OCI-LY3 (cell line): ENCODE measurements around the gene EWSR1.

Experiments
- H2AFZ ChIP-seq: fragments of 200-600, 300-600 bp; shearing (Covaris generic); 2 replicates; pipeline ENCODE4 v1.6.0; 2014; ENCODE audit warnings: antibody characterized with exemption, low read depth, low read length
- H3K27ac ChIP-seq: fragments of 200-600, 300-600 bp; sonication (generic); 2 replicates; pipeline ENCODE4 v1.5.1; 2014; ENCODE audit warnings: mild to moderate bottlenecking, low read length, moderate library complexity, mixed read lengths
- H3K27me3 ChIP-seq: fragments of 200-600, 300-600 bp; sonication (generic); 2 replicates; pipeline ENCODE4 v1.6.1; 2014; ENCODE audit warnings: low read depth, low read length, mixed read lengths
- H3K36me3 ChIP-seq: fragments of 200-600, 300-600 bp; sonication (generic); replicated peaks from 2 replicates; pipeline ENCODE3; 2014; ENCODE audit warnings: low read depth, low read length, mixed read lengths
- H3K4me1 ChIP-seq: fragments of 300-600, 200-600 bp; sonication (generic); 2 replicates; pipeline ENCODE4 v1.6.1; 2014; ENCODE audit warnings: low read length, mixed read lengths
- H3K4me2 ChIP-seq: fragments of 200-600, 300-600 bp; sonication (generic); 2 replicates; pipeline ENCODE4 v1.6.1; 2014; ENCODE audit warnings: low read length, mixed read lengths
- H3K4me3 ChIP-seq: fragments of 300-600, 200-600 bp; sonication (generic); 2 replicates; pipeline ENCODE4 v1.5.1; 2014; ENCODE audit warnings: antibody characterized with exemption, mild to moderate bottlenecking, low read length, moderate library complexity
- H3K79me2 ChIP-seq: fragments of 300-600, 200-600 bp; shearing (Covaris generic); 2 replicates; pipeline ENCODE4 v1.6.1; 2014; ENCODE audit warnings: mild to moderate bottlenecking, low read length, mixed read lengths
- H3K9ac ChIP-seq: fragments of 300-600, 200-600 bp; shearing (Covaris generic); 2 replicates; pipeline ENCODE4 v1.6.0; 2014; ENCODE audit warnings: mild to moderate bottlenecking, low read length, moderate library complexity
- H3K9me3 ChIP-seq: fragments of 200-600, 300-600 bp; shearing (Covaris generic); 2 replicates; pipeline ENCODE4 v1.6.1; 2014; ENCODE audit warnings: low read length, mixed read lengths; ENCODE audit not compliant: insufficient read depth
- H4K20me1 ChIP-seq: fragments of 200-600, 300-600 bp; sonication (generic); 2 replicates; pipeline ENCODE4 v1.6.1; 2016; ENCODE audit warnings: low read length, mixed read lengths; ENCODE audit not compliant: insufficient read depth
- CTCF ChIP-seq: fragments of 200-600, 300-600 bp; sonication (generic); IDR thresholded peaks from 2 replicates; pipeline ENCODE4 v1.5.1; 2014; ENCODE audit warnings: antibody characterized with exemption, low read length, low read depth
- EZH2phosphoT487 ChIP-seq: fragments of 200-600 bp; shearing (Covaris generic); IDR thresholded peaks from 2 replicates; pipeline ENCODE4 v1.6.1; 2018; ENCODE audit warnings: antibody characterized with exemption, mixed run types, low read depth

EWSR1 gene

GRCh38 chr22:29265305-29265704 is 2.8 kb upstream of the EWSR1 start:
- Histone ChIP-seq H3K79me2 (peaks cover 51% of the 10 kb centered on the region), H3K4me3 (no peak overlapping the region), H4K20me1 (peaks cover 15% of the 10 kb centered on the region), H3K9ac (no peak overlapping the region), H2AFZ (no peak overlapping the region), H3K9me3 (no peaks in the 10 kb centered on the region), H3K4me1 (peaks cover 18% of the 10 kb centered on the region), H3K27me3 (no peaks in the 10 kb centered on the region), H3K4me2 (no peak overlapping the region), H3K27ac (no peak overlapping the region), H3K36me3 (peaks cover 37% of the 10 kb centered on the region)
- TF ChIP-seq CTCF = no peak
- no peak for TF ChIP-seq EZH2phosphoT487

- Histone ChIP-seq H3K4me2 (peak overlapping the region; percentile 96), H3K4me3 (peak overlapping the region; percentile 81; the same call in 1 of the 2 replicates), H3K9me3 (no peaks in the 10 kb centered on the region), H2AFZ (no peak overlapping the region), H3K27me3 (no peaks in the 10 kb centered on the region), H3K36me3 (peaks cover 43% of the 10 kb centered on the region), H4K20me1 (peaks cover 21% of the 10 kb centered on the region), H3K9ac (no peak overlapping the region), H3K27ac (no peak overlapping the region), H3K4me1 (peaks cover 24% of the 10 kb centered on the region), H3K79me2 (peaks cover 58% of the 10 kb centered on the region)
- TF ChIP-seq CTCF = no peak
- TF ChIP-seq EZH2phosphoT487 = no peak
Observed at GRCh38 chr22:29265929-29266328, 2.1 kb upstream of the EWSR1 start.

GRCh38 chr22:29266564-29267461 is 1.3 kb upstream of the EWSR1 start:
- peaks cover 31% of the 10 kb centered on the region for H3K4me1 ChIP-seq
- H3K27me3 ChIP-seq = no peaks in the 10 kb centered on the region
- peak overlapping the region; percentile 99 for H3K9ac ChIP-seq
- TF ChIP-seq CTCF (no peak), EZH2phosphoT487 (no peak)
- no peaks in the 10 kb centered on the region for H3K9me3 ChIP-seq
- H2AFZ ChIP-seq = no peak overlapping the region
- H4K20me1 ChIP-seq = peaks cover 30% of the 10 kb centered on the region
- peak overlapping the region; percentile 87 for H3K27ac ChIP-seq
- H3K4me2 ChIP-seq = peak overlapping the region; percentile 96
- H3K79me2 ChIP-seq = peaks cover 66% of the 10 kb centered on the region
- H3K36me3 ChIP-seq = peaks cover 52% of the 10 kb centered on the region
- peak overlapping the region; percentile 81 for H3K4me3 ChIP-seq

GRCh38 chr22:29267462-29267857 is 608 bp upstream of the EWSR1 start:
- H4K20me1 ChIP-seq = peaks cover 37% of the 10 kb centered on the region
- no peaks in the 10 kb centered on the region for H3K9me3 ChIP-seq
- no peaks in the 10 kb centered on the region for H3K27me3 ChIP-seq
- H3K9ac ChIP-seq = peak overlapping the region; percentile 99
- H3K4me2 ChIP-seq = peak overlapping the region; percentile 96
- peak overlapping the region; percentile 87 for H3K27ac ChIP-seq
- peaks cover 59% of the 10 kb centered on the region for H3K36me3 ChIP-seq
- peaks cover 31% of the 10 kb centered on the region for H3K4me1 ChIP-seq
- TF ChIP-seq CTCF = no peak
- TF ChIP-seq EZH2phosphoT487 = no peak
- 0 out of 2 replicates have a peak overlapping the region, but pooled peaks have one; percentile 19 for H2AFZ ChIP-seq
- peak overlapping the region; percentile 81 for H3K4me3 ChIP-seq
- peaks cover 73% of the 10 kb centered on the region for H3K79me2 ChIP-seq
